ES-I3 (cell line): ENCODE results near the gene TMEM37.

Source experiments
- H3K36me3 ChIP-seq: 2 replicates; pipeline ENCODE4 v1.6.1; 2013; ENCODE audit warnings: mild to moderate bottlenecking, low read length, control low read depth, moderate library complexity; ENCODE audit not compliant: insufficient read depth
- H3K4me1 ChIP-seq: 2 replicates; pipeline ENCODE4 v1.6.1; 2013; ENCODE audit warnings: mild to moderate bottlenecking, control low read depth, low read length; ENCODE audit not compliant: insufficient read depth
- H3K9ac ChIP-seq: 2 replicates; pipeline ENCODE4 v1.6.1; 2013; ENCODE audit warnings: low read depth, mild to moderate bottlenecking, low read length, moderate library complexity
- H3K9me3 ChIP-seq: 2 replicates; pipeline ENCODE4 v1.6.1; 2013; ENCODE audit warnings: mild to moderate bottlenecking, low read length, moderate library complexity; ENCODE audit not compliant: control insufficient read depth, insufficient read depth

Gene TMEM37

GRCh38 chr2:119448427-119449141, 16.9 kb downstream of the TMEM37 start:
- Histone ChIP-seq H3K36me3 (no peaks in the 10 kb centered on the region), H3K9ac (no peak overlapping the region), H3K4me1 (peaks cover 3% of the 10 kb centered on the region; the same call in 1 of the 2 replicates), H3K9me3 (no peaks in the 10 kb centered on the region)

- H3K36me3 ChIP-seq = no peaks in the 10 kb centered on the region
- H3K9ac ChIP-seq = no peak overlapping the region
- peaks cover 3% of the 10 kb centered on the region; the same call in 1 of the 2 replicates for H3K4me1 ChIP-seq
- no peaks in the 10 kb centered on the region for H3K9me3 ChIP-seq
These were observed 17.9 kb downstream of the TMEM37 start for GRCh38 chr2:119449521-119449920.

DNA sequence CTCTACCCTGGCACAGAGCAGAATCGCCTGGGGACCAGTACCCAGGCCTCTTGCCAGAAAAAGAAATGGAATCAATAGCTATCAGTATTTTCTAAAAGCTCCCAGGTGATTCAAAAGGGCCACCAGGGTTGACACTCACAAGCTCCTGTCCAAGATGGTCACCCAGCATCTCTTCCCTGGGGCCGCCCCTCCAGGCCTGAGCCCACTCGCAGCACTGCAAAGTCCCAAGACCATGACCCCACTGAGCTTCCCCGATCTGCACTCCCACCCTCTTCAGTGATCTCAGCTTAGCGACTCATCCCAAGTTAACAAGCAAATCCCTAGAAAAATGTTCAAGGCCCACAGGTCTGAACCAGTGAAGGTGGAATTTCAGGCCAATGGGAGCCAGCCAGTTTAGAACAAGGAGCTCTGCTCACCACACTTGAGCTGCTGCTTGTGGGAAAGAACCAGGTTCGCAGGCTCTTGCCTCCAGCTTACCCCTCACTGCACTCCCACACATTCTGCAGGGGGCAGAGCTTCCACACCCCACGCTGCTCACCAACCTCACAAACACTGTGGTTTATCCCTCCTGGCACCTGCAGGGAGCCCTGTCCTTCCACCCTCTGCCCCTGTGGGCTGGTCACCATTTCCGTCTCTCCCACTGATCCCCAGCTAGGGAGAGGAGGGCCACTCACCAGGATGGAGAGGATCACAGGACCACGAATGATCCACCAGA, 19.8 kb downstream of the TMEM37 start:
- no peak overlapping the region for H3K9ac ChIP-seq
- H3K4me1 ChIP-seq = 0 out of 2 replicates have a peak, but pooled peaks cover 3% of the 10 kb centered on the region
- H3K9me3 ChIP-seq = no peaks in the 10 kb centered on the region
- no peaks in the 10 kb centered on the region for H3K36me3 ChIP-seq

DNA sequence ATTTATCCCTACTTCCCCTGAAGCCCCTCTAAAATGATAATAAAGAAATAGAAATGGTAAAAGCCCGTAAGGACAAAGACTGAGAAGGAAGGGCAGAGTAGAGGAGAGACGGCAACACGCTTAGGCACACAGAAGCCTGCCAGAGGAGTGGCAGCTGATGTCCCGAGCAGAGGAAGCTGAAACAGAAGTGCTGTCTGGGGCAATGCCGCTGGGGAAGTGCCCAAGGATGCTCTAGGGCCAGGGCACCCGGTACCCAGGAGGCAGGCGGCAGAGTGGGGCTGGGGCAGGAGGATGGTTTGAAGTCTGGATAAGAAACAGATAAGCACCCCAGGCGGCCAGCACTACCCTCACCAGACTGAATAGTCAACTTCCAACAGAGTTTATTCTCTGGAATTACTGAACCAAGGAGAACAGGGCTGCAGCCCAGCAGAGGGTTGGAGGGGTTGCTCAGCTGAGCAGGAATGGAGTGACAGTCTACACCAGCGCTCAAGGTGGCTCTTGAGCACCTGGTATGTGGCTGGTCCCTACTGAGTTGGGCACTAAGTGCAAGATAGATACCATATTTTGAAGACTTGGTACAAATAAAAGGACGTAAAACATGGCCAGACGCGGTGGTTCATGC, 22.4 kb downstream of the TMEM37 start:
- H3K9me3 ChIP-seq = no peaks in the 10 kb centered on the region
- H3K4me1 ChIP-seq = 0 out of 2 replicates have a peak, but pooled peaks cover 3% of the 10 kb centered on the region
- H3K36me3 ChIP-seq = no peaks in the 10 kb centered on the region
- H3K9ac ChIP-seq = no peak overlapping the region

DNA sequence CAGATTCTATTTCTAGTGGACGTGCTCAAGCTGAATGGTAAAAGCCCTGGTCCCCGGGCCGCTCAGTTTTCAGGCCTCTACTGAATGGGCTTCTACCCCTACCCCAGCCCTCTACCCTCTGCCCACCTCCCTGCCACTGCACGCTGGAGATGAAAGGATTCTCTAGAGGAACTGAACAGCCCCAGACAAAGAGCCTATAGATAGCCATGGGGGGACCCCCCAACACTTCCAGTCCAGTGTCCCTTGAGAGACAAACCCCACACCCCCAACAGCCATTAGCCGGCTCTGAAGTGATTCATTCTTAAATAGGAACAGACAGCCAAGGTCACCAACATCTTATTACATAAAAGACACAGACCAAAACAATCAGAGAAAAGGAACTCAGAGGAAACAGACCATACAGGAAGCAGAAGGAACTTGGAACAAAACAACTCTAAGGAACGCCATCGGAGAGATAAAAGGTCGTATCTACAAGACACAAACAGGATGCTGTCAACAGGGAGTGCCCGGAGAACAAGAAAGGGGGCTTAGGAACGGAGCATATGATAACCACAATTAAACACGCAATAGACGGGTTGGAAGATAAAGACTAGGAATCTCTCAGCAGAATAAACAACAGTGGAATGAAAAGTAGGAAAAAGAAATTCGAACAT, 23.5 kb downstream of the TMEM37 start:
- Histone ChIP-seq H3K36me3 (no peaks in the 10 kb centered on the region), H3K9me3 (no peaks in the 10 kb centered on the region), H3K9ac (no peak overlapping the region), H3K4me1 (no peaks in the 10 kb centered on the region)

- Histone ChIP-seq H3K4me1 (no peaks in the 10 kb centered on the region), H3K9me3 (no peaks in the 10 kb centered on the region), H3K36me3 (no peaks in the 10 kb centered on the region), H3K9ac (no peak overlapping the region)
These were observed 28.4 kb downstream of the TMEM37 start for GRCh38 chr2:119460076-119460475.

DNA sequence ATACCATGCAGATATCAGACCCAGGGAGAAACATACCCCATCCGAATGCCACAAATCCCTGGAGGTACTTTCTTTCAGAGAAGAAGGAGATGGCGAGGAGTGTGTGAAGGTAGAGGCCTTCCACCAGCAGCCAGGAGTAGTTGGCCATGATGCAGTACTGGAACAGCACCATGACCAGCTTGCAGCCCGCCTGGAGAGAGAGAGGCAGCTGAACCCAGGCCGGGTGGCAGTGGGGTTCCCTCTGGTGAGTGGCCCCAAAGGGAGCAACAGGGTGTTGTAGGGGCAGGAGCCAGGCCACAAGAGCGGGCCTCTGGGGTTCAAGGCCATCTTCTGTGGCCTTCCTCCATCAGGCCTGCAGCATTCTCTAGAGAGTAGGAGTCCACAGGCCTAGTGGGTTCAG, 30.2 kb downstream of the TMEM37 start:
- H3K36me3 ChIP-seq = no peaks in the 10 kb centered on the region
- no peaks in the 10 kb centered on the region for H3K4me1 ChIP-seq
- H3K9me3 ChIP-seq = no peaks in the 10 kb centered on the region
- no peak overlapping the region for H3K9ac ChIP-seq

DNA sequence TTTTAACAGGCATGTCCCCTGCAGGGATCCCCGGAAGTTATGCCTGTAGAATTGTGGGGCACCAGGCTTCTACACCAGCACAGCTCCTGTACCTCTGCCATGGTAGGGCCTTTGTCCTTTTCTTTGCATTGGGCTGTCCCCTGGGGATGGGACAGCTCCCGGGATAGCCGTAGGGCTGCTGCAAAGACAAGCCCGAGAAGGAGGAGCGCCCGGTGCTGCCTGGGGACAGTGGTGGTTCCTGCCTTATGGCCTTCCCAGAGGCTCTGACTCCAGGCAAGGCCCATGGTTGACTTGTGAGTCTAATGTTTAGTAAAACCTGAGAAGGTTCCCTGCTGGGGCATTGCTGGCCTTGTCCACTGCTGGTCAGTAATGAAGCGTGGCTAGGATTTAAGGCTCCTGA, 30.9 kb downstream of the TMEM37 start:
- Histone ChIP-seq H3K9ac (no peak overlapping the region), H3K36me3 (no peaks in the 10 kb centered on the region), H3K9me3 (no peaks in the 10 kb centered on the region), H3K4me1 (no peaks in the 10 kb centered on the region)

- Histone ChIP-seq H3K4me1 (no peaks in the 10 kb centered on the region), H3K9me3 (no peaks in the 10 kb centered on the region), H3K36me3 (no peaks in the 10 kb centered on the region), H3K9ac (no peak overlapping the region)
These were observed 31.5 kb downstream of the TMEM37 start for GRCh38 chr2:119463136-119463535.

DNA sequence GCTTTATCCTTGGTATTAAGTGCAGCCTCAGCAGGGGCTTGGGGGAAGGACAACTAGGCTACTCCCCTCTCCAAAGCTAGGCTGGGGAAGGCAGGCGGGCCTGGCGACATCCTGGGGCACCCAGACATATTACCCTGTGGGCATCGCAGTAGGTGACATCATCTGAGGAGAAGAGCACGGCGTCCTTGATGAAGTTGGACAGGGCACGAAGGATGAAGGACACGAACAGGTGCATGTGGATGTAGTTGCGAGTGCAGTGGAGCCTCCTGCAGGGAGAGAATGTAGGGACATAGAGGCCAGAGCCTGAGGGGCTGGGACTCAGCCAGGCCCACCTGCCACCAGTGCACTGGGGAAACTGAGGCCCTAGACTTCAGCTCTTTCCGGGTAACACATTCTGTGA, 32.3 kb downstream of the TMEM37 start:
- Histone ChIP-seq H3K36me3 (no peaks in the 10 kb centered on the region), H3K9ac (no peak overlapping the region), H3K4me1 (no peaks in the 10 kb centered on the region), H3K9me3 (no peaks in the 10 kb centered on the region)

DNA sequence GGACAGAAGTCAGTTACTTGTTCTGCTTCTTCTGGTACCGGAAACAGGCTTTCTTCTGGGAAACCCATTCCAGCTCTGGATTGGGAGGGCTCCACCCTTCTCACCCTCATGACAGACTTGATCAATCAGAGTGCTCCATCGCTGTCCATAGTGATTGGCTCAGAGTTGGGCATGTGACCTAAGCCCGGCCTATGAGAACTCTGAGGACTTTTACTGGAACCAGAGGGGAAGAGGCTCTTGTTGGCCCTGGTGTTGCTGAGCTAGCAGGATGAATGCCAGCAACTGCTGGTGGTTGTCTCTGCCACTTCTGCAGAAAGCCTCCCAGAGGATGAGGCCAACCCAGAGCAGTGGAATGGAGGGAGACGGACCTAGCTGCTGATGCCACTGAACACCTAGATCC, 33.3 kb downstream of the TMEM37 start:
- no peaks in the 10 kb centered on the region for H3K36me3 ChIP-seq
- H3K9me3 ChIP-seq = no peaks in the 10 kb centered on the region
- peaks cover 5% of the 10 kb centered on the region for H3K4me1 ChIP-seq
- H3K9ac ChIP-seq = peak overlapping the region; percentile 11; the same call in 1 of the 2 replicates

DNA sequence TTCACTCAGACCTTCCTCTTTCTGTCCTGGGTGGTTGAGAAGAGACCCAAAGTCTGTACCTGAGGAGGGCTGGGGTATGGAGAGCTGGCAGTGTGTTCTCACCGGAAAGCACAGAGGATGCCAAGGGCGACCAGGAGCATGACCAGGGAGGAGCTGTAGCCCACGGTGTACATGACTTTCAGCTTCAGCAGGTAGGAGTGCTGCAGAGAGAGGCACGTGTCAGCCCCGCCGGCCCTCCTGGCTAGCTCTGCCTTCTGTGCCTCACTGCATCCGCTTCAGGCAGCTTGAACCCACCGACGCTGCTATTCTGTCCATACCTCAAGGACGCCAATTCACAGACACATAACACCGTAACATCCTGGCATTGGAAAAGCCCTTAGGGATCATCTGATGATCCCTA, 34.0 kb downstream of the TMEM37 start:
- H3K4me1 ChIP-seq = peaks cover 7% of the 10 kb centered on the region

DNA sequence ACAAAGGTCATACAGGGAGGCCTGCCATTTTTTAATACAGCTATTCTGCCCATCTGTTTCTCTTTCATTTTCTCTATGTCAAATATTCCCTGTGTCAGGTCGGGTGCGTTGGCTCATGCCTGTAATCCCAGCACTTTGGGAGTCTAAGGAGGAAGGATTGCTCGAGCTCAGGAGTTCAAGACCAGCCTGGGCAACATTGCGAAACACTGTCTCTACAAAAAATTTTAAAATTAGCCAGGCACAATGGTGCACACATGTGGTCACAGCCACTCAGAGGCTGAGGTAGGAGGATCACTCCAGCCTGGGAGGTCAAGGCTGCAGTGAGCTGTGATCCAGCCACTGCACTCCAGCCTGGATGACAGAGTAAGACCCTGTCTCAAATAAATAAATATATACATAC, 34.7 kb downstream of the TMEM37 start:
- peaks cover 7% of the 10 kb centered on the region for H3K4me1 ChIP-seq
- no peaks in the 10 kb centered on the region for H3K9me3 ChIP-seq
- H3K9ac ChIP-seq = no peak overlapping the region
- no peaks in the 10 kb centered on the region for H3K36me3 ChIP-seq

More for the DNA sequence above, 34.0 kb downstream of the TMEM37 start:
- Histone ChIP-seq H3K9me3 (no peaks in the 10 kb centered on the region), H3K9ac (no peak overlapping the region), H3K36me3 (no peaks in the 10 kb centered on the region)

GRCh38 chr2:119468154-119468955, 36.7 kb downstream of the TMEM37 start:
- Histone ChIP-seq H3K36me3 (no peaks in the 10 kb centered on the region), H3K9me3 (no peaks in the 10 kb centered on the region), H3K9ac (no peak overlapping the region), H3K4me1 (peaks cover 7% of the 10 kb centered on the region)
